WTC11 (cell line): ENCODE results near the gene CNKSR3. TPM values are rescaled to one million over a fixed set of nuclear protein-coding genes. Genes with fewer than 3 reads are reported as not detected.

Experiments used
- ATAC-seq: fragments of 200-7000 bp; cut with Tn5 transposase; 2 replicates; pipeline ENCODE4 v1.10.0; 2021; ENCODE audit warnings: mild to moderate bottlenecking, moderate library complexity
- CTCF ChIA-PET: fragments of 300-600 bp; sonication (Branson Sonifier 250); formaldehyde crosslinking; loops from one replicate; lab custom pipeline; 2021; ENCODE audit warnings: antibody characterized with exemption; lab: Charles Lee
- POLR2A ChIA-PET: fragments of 350-600 bp; sonication (Branson Sonifier 250); formaldehyde crosslinking; loops from one replicate; lab custom pipeline; 2021; ENCODE audit warnings: antibody characterized with exemption; lab: Charles Lee
- DNase-seq: peaks from one replicate; pipeline ENCODE4 v3.0.0; 2021; ENCODE audit warnings: low spot score
- H3K27ac Mint-ChIP-seq: 2 replicates; pipeline ENCODE4 v1.8.0; 2021; ENCODE audit warnings: mixed read lengths
- H3K27me3 Mint-ChIP-seq: 2 replicates; pipeline ENCODE4 v1.8.0; 2021; ENCODE audit warnings: low read depth, mild to moderate bottlenecking, moderate library complexity, mixed read lengths
- H3K36me3 Mint-ChIP-seq: 2 replicates; pipeline ENCODE4 v1.8.0; 2021; ENCODE audit warnings: mixed read lengths
- H3K4me1 Mint-ChIP-seq: 2 replicates; pipeline ENCODE4 v1.8.0; 2022; ENCODE audit warnings: mixed read lengths
- H3K4me3 Mint-ChIP-seq: 2 replicates; pipeline ENCODE4 v1.8.0; 2021; ENCODE audit warnings: mild to moderate bottlenecking, moderate library complexity, mixed read lengths
- H3K9me3 Mint-ChIP-seq: 2 replicates; pipeline ENCODE4 v1.8.0; 2021; ENCODE audit warnings: mixed read lengths
- ATF6 ChIP-seq: sonication (generic); formaldehyde crosslinking; IDR thresholded peaks from 2 replicates; pipeline ENCODE4 v1.8.1; 2023; ENCODE audit warnings: mild to moderate bottlenecking, missing genetic modification reagents
- CBFB ChIP-seq: sonication (generic); formaldehyde crosslinking; IDR thresholded peaks from 2 replicates; pipeline ENCODE4 v1.8.1; 2022; ENCODE audit warnings: mild to moderate bottlenecking, low read depth, missing genetic modification reagents
- ETV6 ChIP-seq: sonication (generic); formaldehyde crosslinking; IDR thresholded peaks from 2 replicates; pipeline ENCODE4 v1.8.1; 2022; ENCODE audit warnings: mild to moderate bottlenecking, missing genetic modification reagents
- FOXJ3 ChIP-seq: sonication (generic); formaldehyde crosslinking; IDR thresholded peaks from 2 replicates; pipeline ENCODE4 v1.9.0; 2021; ENCODE audit warnings: missing genetic modification reagents, mild to moderate bottlenecking, borderline replicate concordance
- FOXK1 ChIP-seq: sonication (generic); formaldehyde crosslinking; IDR thresholded peaks from 2 replicates; pipeline ENCODE4 v1.8.0; 2022; ENCODE audit warnings: mild to moderate bottlenecking, moderate library complexity, missing genetic modification reagents
- HMGXB4 ChIP-seq: sonication (generic); formaldehyde crosslinking; IDR thresholded peaks from 2 replicates; pipeline ENCODE4 v1.8.1; 2023; ENCODE audit warnings: mild to moderate bottlenecking, moderate library complexity, missing genetic modification reagents
- IRF2 ChIP-seq: sonication (generic); formaldehyde crosslinking; IDR thresholded peaks from 2 replicates; pipeline ENCODE4 v1.8.0; 2022; ENCODE audit warnings: low read depth, missing genetic modification reagents, borderline replicate concordance
- JAZF1 ChIP-seq: fragments of 250-450 bp; sonication (Bioruptor Pico); IDR thresholded peaks from 2 replicates; pipeline ENCODE4 v1.9.0; 2021; ENCODE audit warnings: moderate library complexity, mild to moderate bottlenecking, inconsistent platforms
- KAT7 ChIP-seq: sonication (generic); formaldehyde crosslinking; IDR thresholded peaks from 2 replicates; pipeline ENCODE4 v1.8.1; 2023; ENCODE audit warnings: missing genetic modification reagents, mild to moderate bottlenecking, borderline replicate concordance
- MAX ChIP-seq: sonication (generic); formaldehyde crosslinking; IDR thresholded peaks from 2 replicates; pipeline ENCODE4 v1.8.0; 2022; ENCODE audit warnings: mild to moderate bottlenecking, missing genetic modification reagents
- NR1H2 ChIP-seq: sonication (generic); formaldehyde crosslinking; IDR thresholded peaks from 2 replicates; pipeline ENCODE4 v1.9.0; 2021; ENCODE audit warnings: mild to moderate bottlenecking, moderate library complexity, missing genetic modification reagents
- OVOL2 ChIP-seq: fragments of 250-450 bp; sonication (Bioruptor Pico); IDR thresholded peaks from 2 replicates; pipeline ENCODE4 v1.9.0; 2021; ENCODE audit warnings: mild to moderate bottlenecking, borderline replicate concordance
- PREB ChIP-seq: sonication (generic); formaldehyde crosslinking; IDR thresholded peaks from 2 replicates; pipeline ENCODE4 v1.8.1; 2022; ENCODE audit warnings: mild to moderate bottlenecking, missing genetic modification reagents, moderate library complexity, borderline replicate concordance
- TEAD4 ChIP-seq: sonication (generic); formaldehyde crosslinking; IDR thresholded peaks from 2 replicates; pipeline ENCODE4 v1.8.0; 2022; ENCODE audit warnings: mild to moderate bottlenecking, missing genetic modification reagents
- ZBTB21 ChIP-seq: sonication (generic); formaldehyde crosslinking; IDR thresholded peaks from 2 replicates; pipeline ENCODE4 v1.8.1; 2023; ENCODE audit warnings: mild to moderate bottlenecking, missing genetic modification reagents, borderline replicate concordance
- ZBTB43 ChIP-seq: sonication (generic); formaldehyde crosslinking; IDR thresholded peaks from 2 replicates; pipeline ENCODE4 v1.8.1; 2023; ENCODE audit warnings: mild to moderate bottlenecking, missing genetic modification reagents
- ZNF317 ChIP-seq: sonication (generic); formaldehyde crosslinking; IDR thresholded peaks from 2 replicates; pipeline ENCODE4 v1.8.1; 2023; ENCODE audit warnings: low read depth, mild to moderate bottlenecking, moderate library complexity, missing genetic modification reagents, borderline replicate concordance
- ZNF396 ChIP-seq: fragments of 250-450 bp; sonication (Bioruptor Pico); IDR thresholded peaks from 2 replicates; pipeline ENCODE4 v1.8.0; 2021; ENCODE audit warnings: mild to moderate bottlenecking, moderate library complexity, borderline replicate concordance
- ZNF416 ChIP-seq: fragments of 250-450 bp; sonication (Bioruptor Pico); IDR thresholded peaks from 2 replicates; pipeline ENCODE4 v1.9.0; 2021; ENCODE audit warnings: mild to moderate bottlenecking, inconsistent platforms
- ZNF423 ChIP-seq: fragments of 250-450 bp; sonication (Bioruptor Pico); IDR thresholded peaks from 2 replicates; pipeline ENCODE4 v2.1.2; 2022; ENCODE audit warnings: mild to moderate bottlenecking, moderate library complexity
- ZSCAN18 ChIP-seq: fragments of 250-450 bp; sonication (Bioruptor Pico); IDR thresholded peaks from 2 replicates; pipeline ENCODE4 v2.1.2; 2022; ENCODE audit warnings: mild to moderate bottlenecking, moderate library complexity
- total RNA-seq: library from RNA; stranded (reverse); gene quantifications from 3 replicates; pipeline ENCODE4 v1.2.3, GENCODE V29; 2021

Gene CNKSR3
- total RNA-seq, 1 experiment from 2014 or later, result 5.7 TPM

- DNase-seq, result no peak
- POLR2A ChIA-PET, result no interaction called here
- CTCF ChIA-PET, result interaction anchor here (0.7 to 1.1 kb wide), 2 partner anchors 14 to 1512 kb away, joined by 3 read pairs; partner anchors contain the start of gene FBXO5
These were observed 15.7 kb downstream of the CNKSR3 start for GRCh38 chr6:154494592-154495311.

GRCh38 chr6:154491567-154492470 is 18.7 kb downstream of the CNKSR3 start:
- Mint-ChIP-seq H3K27me3 (no peaks in the 10 kb centered on the region), H3K4me1 (no peaks in the 10 kb centered on the region), H3K27ac (no peak overlapping the region), H3K36me3 (no peaks in the 10 kb centered on the region), H3K9me3 (no peaks in the 10 kb centered on the region), H3K4me3 (no peak overlapping the region)
- ATAC-seq, result no peak
- no peak for DNase-seq
- CTCF ChIA-PET, result interaction anchor here (2.6 kb wide), 1 partner anchor 9 kb away, joined by 15 read pairs; no protein-coding TSS in a partner anchor
- POLR2A ChIA-PET, result no interaction called here
- no peak for TF ChIP-seq ZNF416 (CRISPR knock-in tag)
- no peak for TF ChIP-seq ETV6 (CRISPR knock-in tag)
- no peak for TF ChIP-seq ZBTB21
- TF ChIP-seq FOXK1 (CRISPR knock-in tag), result no peak
- TF ChIP-seq MAX (CRISPR knock-in tag), result no peak
- TF ChIP-seq IRF2 (CRISPR knock-in tag), result no peak
- no peak for TF ChIP-seq NR1H2 (CRISPR knock-in tag)
- no peak for TF ChIP-seq ZNF396
- no peak for TF ChIP-seq TEAD4
- no peak for TF ChIP-seq ZNF317
- no peak for TF ChIP-seq JAZF1 (CRISPR knock-in tag)
- no peak for TF ChIP-seq HMGXB4 (CRISPR knock-in tag)
- no peak for TF ChIP-seq FOXJ3 (CRISPR knock-in tag)
- no peak for TF ChIP-seq OVOL2 (CRISPR knock-in tag)
- no peak for TF ChIP-seq ZSCAN18 (CRISPR knock-in tag)
- no peak for TF ChIP-seq ZNF423 (CRISPR knock-in tag)
- TF ChIP-seq KAT7 (CRISPR knock-in tag), result no peak
- no peak for TF ChIP-seq PREB (CRISPR knock-in tag)
- no peak for TF ChIP-seq ZBTB43 (CRISPR knock-in tag)
- TF ChIP-seq CBFB (CRISPR knock-in tag), result no peak

More at GRCh38 chr6:154494592-154495311, 15.7 kb downstream of the CNKSR3 start:
- no peak overlapping the region for H3K4me3 Mint-ChIP-seq
- no peaks in the 10 kb centered on the region for H3K36me3 Mint-ChIP-seq
- no peaks in the 10 kb centered on the region for H3K27me3 Mint-ChIP-seq
- H3K27ac Mint-ChIP-seq, result no peak overlapping the region
- peaks cover 11% of the 10 kb centered on the region for H3K4me1 Mint-ChIP-seq
- no peaks in the 10 kb centered on the region for H3K9me3 Mint-ChIP-seq
- TF ChIP-seq ATF6 (CRISPR knock-in tag), result no peak
- ATAC-seq, result no peak
